Trophoblast cell (in vitro differentiated cells and primary cell): Measurements from ENCODE around the gene RFXANK.

Source experiments
- DNase-seq, 2 donors: peaks; one replicate each; pipeline ENCODE4 v3.0.0-alpha.2; 2016
- H2AFZ ChIP-seq: 2 replicates; pipeline ENCODE4 v1.6.1; 2013; ENCODE audit warnings: low read length, moderate library complexity, mild to moderate bottlenecking; ENCODE audit not compliant: insufficient read depth, poor library complexity
- H2AK5ac ChIP-seq: 2 replicates; pipeline ENCODE4 v1.6.1; 2013; ENCODE audit warnings: mild to moderate bottlenecking, low read length
- H2BK120ac ChIP-seq: 2 replicates; pipeline ENCODE4 v1.6.1; 2013; ENCODE audit warnings: low read length, mild to moderate bottlenecking, moderate library complexity; ENCODE audit not compliant: insufficient read depth, poor library complexity
- H2BK12ac ChIP-seq: 2 replicates; pipeline ENCODE4 v1.6.1; 2013; ENCODE audit warnings: mild to moderate bottlenecking, low read length, moderate library complexity
- H2BK5ac ChIP-seq: 2 replicates; pipeline ENCODE4 v1.6.1; 2013; ENCODE audit warnings: low read length, low read depth, moderate library complexity, mild to moderate bottlenecking; ENCODE audit not compliant: poor library complexity
- H3K14ac ChIP-seq: 2 replicates; pipeline ENCODE4 v1.6.1; 2013; ENCODE audit warnings: mild to moderate bottlenecking, low read length
- H3K18ac ChIP-seq: 2 replicates; pipeline ENCODE4 v1.6.1; 2013; ENCODE audit warnings: mild to moderate bottlenecking, low read length
- H3K23ac ChIP-seq: 2 replicates; pipeline ENCODE4 v1.6.1; 2013; ENCODE audit warnings: low read length
- H3K27ac ChIP-seq: 2 replicates; pipeline ENCODE4 v1.5.1; 2013; ENCODE audit warnings: low read depth, mild to moderate bottlenecking, inconsistent platforms, low read length, moderate library complexity
- H3K27me3 ChIP-seq: 2 replicates; pipeline ENCODE4 v1.6.1; 2013; ENCODE audit warnings: inconsistent platforms, mild to moderate bottlenecking, low read length, moderate library complexity; ENCODE audit not compliant: insufficient read depth
- H3K36me3 ChIP-seq, 2 experiments: 1 replicate in 1 of 2; 2 replicates in 1 of 2; pipeline ENCODE4 v1.6.1; 2013; ENCODE audit warnings: low read length in 2 of 2, mild to moderate bottlenecking in 2 of 2, moderate library complexity in 1 of 2; ENCODE audit not compliant: insufficient read depth in 2 of 2, control insufficient read depth in 1 of 2
- H3K4ac ChIP-seq: 2 replicates; pipeline ENCODE4 v1.6.1; 2013; ENCODE audit warnings: low read depth, mild to moderate bottlenecking, low read length, moderate library complexity
- H3K4me1 ChIP-seq, 2 experiments: 1 replicate in 1 of 2; 2 replicates in 1 of 2; pipeline ENCODE4 v1.6.1; 2013; ENCODE audit warnings: low read length in 2 of 2, mild to moderate bottlenecking in 2 of 2, moderate library complexity in 1 of 2; ENCODE audit not compliant: insufficient read depth in 2 of 2, control insufficient read depth in 1 of 2
- H3K4me2 ChIP-seq: 2 replicates; pipeline ENCODE4 v1.6.1; 2013; ENCODE audit warnings: inconsistent platforms, mild to moderate bottlenecking, low read length, moderate library complexity
- H3K4me3 ChIP-seq: 2 replicates; pipeline ENCODE4 v1.5.1; 2013; ENCODE audit warnings: mild to moderate bottlenecking, low read depth, low read length, inconsistent platforms
- H3K79me1 ChIP-seq: one replicate; pipeline ENCODE4 v1.6.1; 2013; ENCODE audit warnings: low read length
- H3K79me2 ChIP-seq: 2 replicates; pipeline ENCODE4 v1.6.1; 2013; ENCODE audit warnings: low read length, mild to moderate bottlenecking; ENCODE audit not compliant: control insufficient read depth, insufficient read depth, poor library complexity
- H3K9ac ChIP-seq: 2 replicates; pipeline ENCODE4 v1.6.1; 2013; ENCODE audit warnings: mild to moderate bottlenecking, low read length
- H3K9me3 ChIP-seq: 2 replicates; pipeline ENCODE4 v1.6.1; 2013; ENCODE audit warnings: low read depth, mild to moderate bottlenecking, control low read depth, inconsistent platforms, low read length; ENCODE audit not compliant: insufficient read depth
- H4K12ac ChIP-seq: 2 replicates; pipeline ENCODE4 v1.6.1; 2013; ENCODE audit warnings: low read depth, mild to moderate bottlenecking, low read length, moderate library complexity
- H4K8ac ChIP-seq: 2 replicates; pipeline ENCODE4 v1.6.1; 2013; ENCODE audit warnings: low read depth, mild to moderate bottlenecking, low read length, moderate library complexity
- H4K91ac ChIP-seq: one replicate; pipeline ENCODE4 v1.6.1; 2013; ENCODE audit warnings: low read depth, mild to moderate bottlenecking, low read length, moderate library complexity
- WGBS: extraction: QIAGEN DNeasy Blood & Tissue Kit; methylation state at CpG from one replicate; pipeline ENCODE4 v1.1.7; 2013; ENCODE audit warnings: missing lambda C conversion rate; ENCODE audit not compliant: insufficient read length, insufficient coverage; ENCODE audit errors: extremely low coverage; 5-methylcytosine and 5-hydroxymethylcytosine counted together

Gene RFXANK

GRCh38 chr19:19179548-19180441, 12.3 kb upstream of the RFXANK start:
- Histone ChIP-seq H2BK120ac (no peak overlapping the region), H3K9me3 (peaks cover 4% of the 10 kb centered on the region), H3K18ac (no peak overlapping the region), H3K27me3 (no peaks in the 10 kb centered on the region), H3K4me3 (no peak overlapping the region), H4K12ac (no peak overlapping the region), H4K91ac (no peak overlapping the region), H3K36me3 (peaks cover 24 to 25% of the 10 kb centered on the region in 2 experiments), H3K9ac (no peak overlapping the region), H2BK12ac (no peak overlapping the region), H3K27ac (no peak overlapping the region), H3K79me1 (no peaks in the 10 kb centered on the region), H2BK5ac (no peak overlapping the region), H4K8ac (no peak overlapping the region), H3K4me2 (no peak overlapping the region), H3K4me1 (no peaks in the 10 kb centered on the region), H3K79me2 (no peaks in the 10 kb centered on the region), H2AK5ac (no peak overlapping the region), H3K4ac (no peak overlapping the region), H2AFZ (no peak overlapping the region), H3K23ac (no peak overlapping the region), H3K14ac (no peak overlapping the region)
- DNase-seq, result no peak
- no CpG with 5 or more reads among the region's 17 CpGs for WGBS

DNA sequence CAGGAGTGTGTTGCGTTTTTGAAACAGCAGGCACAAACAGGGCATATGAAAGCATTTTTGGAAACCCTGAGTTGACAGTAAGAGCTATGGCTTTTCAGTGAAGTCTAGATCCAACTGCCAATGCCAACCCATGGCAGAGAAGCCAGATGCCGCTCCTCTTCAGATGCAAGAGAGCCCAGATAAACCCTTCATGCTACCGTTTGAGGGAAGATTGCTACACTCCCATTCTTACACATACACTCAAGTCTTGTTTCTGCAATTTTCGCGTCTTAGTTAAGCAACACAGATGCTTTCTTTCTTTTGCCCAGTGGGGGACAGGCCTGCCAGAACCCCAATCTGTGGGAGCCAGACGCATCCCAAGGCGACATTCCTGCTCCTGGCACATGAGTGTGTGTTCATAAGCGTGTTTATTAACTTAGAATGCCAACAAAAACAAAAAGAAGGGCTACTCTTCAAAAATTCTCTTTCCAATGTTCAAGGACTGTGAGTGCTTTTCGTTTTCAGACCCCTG, 10.5 kb upstream of the RFXANK start:
- Histone ChIP-seq H4K8ac (no peak overlapping the region), H3K23ac (no peak overlapping the region), H3K14ac (no peak overlapping the region), H4K91ac (no peak overlapping the region), H2BK12ac (no peak overlapping the region), H3K27me3 (no peaks in the 10 kb centered on the region), H2AFZ (no peak overlapping the region), H3K79me2 (no peaks in the 10 kb centered on the region), H3K79me1 (no peaks in the 10 kb centered on the region), H2BK5ac (no peak overlapping the region), H3K4ac (no peak overlapping the region), H3K4me3 (no peak overlapping the region), H3K4me1 (no peaks in the 10 kb centered on the region), H3K36me3 (peaks cover 28 to 32% of the 10 kb centered on the region in 2 experiments), H3K9ac (no peak overlapping the region), H2BK120ac (no peak overlapping the region), H3K4me2 (no peak overlapping the region), H3K9me3 (peaks cover 6% of the 10 kb centered on the region), H3K18ac (no peak overlapping the region), H4K12ac (no peak overlapping the region), H3K27ac (no peak overlapping the region), H2AK5ac (no peak overlapping the region)
- no peak for DNase-seq
- no CpG with 5 or more reads among the region's 9 CpGs for WGBS

DNA sequence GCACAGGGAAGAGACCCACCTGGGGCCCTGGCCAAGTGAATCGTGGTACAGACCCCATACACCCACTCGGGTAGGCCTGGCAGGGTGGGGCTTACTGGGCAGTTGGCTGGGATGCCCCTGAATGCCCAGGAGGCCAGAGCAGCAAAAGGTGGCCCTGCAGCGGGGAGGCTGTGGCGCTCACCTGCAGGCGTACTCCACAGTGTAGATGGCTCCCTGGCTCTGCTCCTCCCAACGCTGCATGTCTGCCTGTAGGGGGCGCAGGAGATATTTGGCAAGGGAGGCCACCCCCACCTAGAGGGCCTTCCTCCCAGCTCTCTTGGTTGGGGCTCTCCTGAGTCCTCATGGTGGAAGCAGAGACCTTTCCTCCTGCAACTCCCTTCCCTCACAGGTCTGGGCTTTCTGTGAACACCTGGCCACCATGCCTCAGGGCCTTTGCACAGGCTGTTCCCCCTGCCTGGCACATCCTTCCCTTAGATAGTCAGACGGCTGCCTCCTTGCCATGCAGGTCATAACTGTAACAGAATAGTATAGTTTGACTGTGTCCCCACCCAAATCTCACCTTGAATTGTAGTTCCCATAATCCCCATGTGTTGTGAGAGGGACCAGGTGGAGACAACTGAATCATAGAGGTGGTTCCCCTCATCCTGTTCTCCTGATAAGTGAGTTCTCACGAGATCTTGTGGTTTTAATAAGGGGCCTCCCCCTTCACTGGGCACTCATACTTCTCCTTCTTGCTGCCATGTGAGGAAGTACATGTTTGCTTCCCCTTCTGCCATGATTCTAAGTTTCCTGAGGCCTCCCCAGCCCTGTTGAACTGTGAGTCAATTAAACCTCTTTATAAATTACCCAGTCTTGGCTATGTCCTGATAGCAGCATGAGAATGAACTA, 6.0 kb upstream of the RFXANK start:
- no peaks in the 10 kb centered on the region for H3K27me3 ChIP-seq
- no peak overlapping the region for H3K4ac ChIP-seq
- H3K79me2 ChIP-seq, result no peaks in the 10 kb centered on the region
- no peak overlapping the region for H3K9ac ChIP-seq
- H3K18ac ChIP-seq, result no peak overlapping the region
- H3K79me1 ChIP-seq, result no peaks in the 10 kb centered on the region
- H3K4me1 ChIP-seq, result peaks cover 0 to 1% of the 10 kb centered on the region in 2 experiments
- no peak overlapping the region for H3K4me3 ChIP-seq
- H2BK12ac ChIP-seq, result no peak overlapping the region
- no peak overlapping the region for H4K91ac ChIP-seq
- no peak overlapping the region for H3K14ac ChIP-seq
- H3K9me3 ChIP-seq, result peaks cover 6% of the 10 kb centered on the region
- H4K12ac ChIP-seq, result no peak overlapping the region
- no peak overlapping the region for H3K4me2 ChIP-seq
- H2BK5ac ChIP-seq, result no peak overlapping the region
- no peak overlapping the region for H2AFZ ChIP-seq
- no peak overlapping the region for H3K23ac ChIP-seq
- H4K8ac ChIP-seq, result no peak overlapping the region
- no CpG with 5 or more reads among the region's 9 CpGs for WGBS
- no peak overlapping the region for H3K27ac ChIP-seq
- peaks cover 25 to 26% of the 10 kb centered on the region in 2 experiments for H3K36me3 ChIP-seq
- DNase-seq, result peak; percentile 47 to 82
- no peak overlapping the region for H2AK5ac ChIP-seq
- no peak overlapping the region for H2BK120ac ChIP-seq

GRCh38 chr19:19186742-19187141, 5.3 kb upstream of the RFXANK start:
- H4K12ac ChIP-seq, result no peak overlapping the region
- H3K27me3 ChIP-seq, result no peaks in the 10 kb centered on the region
- no peak overlapping the region for H4K8ac ChIP-seq
- H3K18ac ChIP-seq, result no peak overlapping the region
- peaks cover 5% of the 10 kb centered on the region for H3K79me2 ChIP-seq
- H4K91ac ChIP-seq, result no peak overlapping the region
- no peak overlapping the region for H2BK5ac ChIP-seq
- H2BK120ac ChIP-seq, result no peak overlapping the region
- H2BK12ac ChIP-seq, result no peak overlapping the region
- H3K9ac ChIP-seq, result no peak overlapping the region
- peak overlapping the region; percentile 19 for H3K4me3 ChIP-seq
- H3K4ac ChIP-seq, result no peak overlapping the region
- H3K4me1 ChIP-seq, result peaks cover 0 to 4% of the 10 kb centered on the region in 2 experiments
- no peak overlapping the region for H3K23ac ChIP-seq
- peaks cover 21 to 25% of the 10 kb centered on the region in 2 experiments for H3K36me3 ChIP-seq
- no peak overlapping the region for H2AFZ ChIP-seq
- no peak overlapping the region for H2AK5ac ChIP-seq
- no peak overlapping the region for H3K4me2 ChIP-seq
- WGBS, result no CpG with 5 or more reads among the region's 14 CpGs
- H3K27ac ChIP-seq, result no peak overlapping the region
- no peak for DNase-seq
- H3K14ac ChIP-seq, result no peak overlapping the region
- peaks cover 6% of the 10 kb centered on the region for H3K9me3 ChIP-seq
- H3K79me1 ChIP-seq, result peaks cover 1% of the 10 kb centered on the region
